ENCODE measurements around the gene TYMS. TPM values are rescaled to one million over a fixed set of nuclear protein-coding genes. Genes with fewer than 3 reads are reported as not detected.

TYMS gene
- total RNA-seq, 1 experiment from 2014 or later = 202 TPM

GRCh38 chr18:649341-649740, 8.1 kb upstream of the TYMS start:
- Histone ChIP-seq H3K27ac (ENCODE audit: low read length) (no peak overlapping the region; the same call in 1 of the 2 replicates), H3K27me3 (ENCODE audit: control insufficient read depth, insufficient read depth, low read length) (no peaks in the 10 kb centered on the region), H3K9me3 (ENCODE audit: control insufficient read depth, insufficient read depth, low read depth, low read length) (no peaks in the 10 kb centered on the region), H3K4me3 (ENCODE audit: low read depth in 2 of 2, low read length in 2 of 2) (no peak overlapping the region), H3K36me3 (ENCODE audit: control insufficient read depth, insufficient read depth, low read length) (no peaks in the 10 kb centered on the region; the same call in 1 of the 2 replicates), H3K4me1 (ENCODE audit: control insufficient read depth, insufficient read depth, low read length) (peaks cover 31% of the 10 kb centered on the region)
- CTCF ChIA-PET = no interaction called here
- BruUV-seq (replicated peaks) = no TSS peak
- POLR2A ChIA-PET = no interaction called here
- ATAC-seq (peak; percentile 74), DNase-seq (ENCODE audit: low read depth, low spot score) (no peak)
- intact Hi-C loops (cut with micrococcal nuclease; ENCODE audit: unreplicated experiment) = no loop called here
- in situ Hi-C loops (cut with HindIII; ENCODE audit: low pct_unique_long_range_greater_than_20kb, low sequenced_read_pairs) = no loop called here
- TF ChIP-seq POLR2AphosphoS5 (IDR thresholded peaks at IDR 0.05; ENCODE audit: low read depth, low read length) = no peak; the same call in 1 of the 2 replicates
- no peak for TF ChIP-seq SIN3A (IDR thresholded peaks at IDR 0.05; ENCODE audit: borderline replicate concordance, insufficient read depth, low read depth, low read length)
- TF ChIP-seq CTCF (IDR thresholded peaks at IDR 0.05) = no peak
- TF ChIP-seq REST (IDR thresholded peaks at IDR 0.05; ENCODE audit: insufficient read depth in 1 of 2, low read depth in 2 of 2, low read length in 1 of 2) = no peak
- TF ChIP-seq TCF7L2 (IDR thresholded peaks at IDR 0.05; ENCODE audit: low read depth, low read length) = no peak

- intact Hi-C loops (cut with micrococcal nuclease; ENCODE audit: unreplicated experiment) = no loop called here
Measured at GRCh38 chr18:650428-650858, 7.0 kb upstream of the TYMS start.

More at GRCh38 chr18:650428-650858, 7.0 kb upstream of the TYMS start:
- H3K27ac ChIP-seq (ENCODE audit: low read length) = no peak overlapping the region
- no peak for TF ChIP-seq REST (IDR thresholded peaks at IDR 0.05; ENCODE audit: insufficient read depth in 1 of 2, low read depth in 2 of 2, low read length in 1 of 2)
- no peak for TF ChIP-seq SIN3A (IDR thresholded peaks at IDR 0.05; ENCODE audit: borderline replicate concordance, insufficient read depth, low read depth, low read length)
- in situ Hi-C loops (cut with HindIII; ENCODE audit: low pct_unique_long_range_greater_than_20kb, low sequenced_read_pairs) = no loop called here
- peaks cover 29% of the 10 kb centered on the region for H3K4me1 ChIP-seq (ENCODE audit: control insufficient read depth, insufficient read depth, low read length)
- peak overlapping the region in 1 of 2 experiments; percentile 16; a peak in 1 of 4 replicates for H3K4me3 ChIP-seq (ENCODE audit: low read depth in 2 of 2, low read length in 2 of 2)
- CTCF ChIA-PET = no interaction called here
- ATAC-seq (no peak), DNase-seq (ENCODE audit: low read depth, low spot score) (no peak)
- no peaks in the 10 kb centered on the region for H3K9me3 ChIP-seq (ENCODE audit: control insufficient read depth, insufficient read depth, low read depth, low read length)
- POLR2A ChIA-PET = no interaction called here
- H3K36me3 ChIP-seq (ENCODE audit: control insufficient read depth, insufficient read depth, low read length) = no peaks in the 10 kb centered on the region; the same call in 1 of the 2 replicates
- no peaks in the 10 kb centered on the region for H3K27me3 ChIP-seq (ENCODE audit: control insufficient read depth, insufficient read depth, low read length)
- BruUV-seq (replicated peaks) = no TSS peak

Data from Panc1 (cell line).